IMR-90 (cell line): ENCODE results near the gene FCN1. TPM values are rescaled to one million over a fixed set of nuclear protein-coding genes. Genes with fewer than 3 reads are reported as not detected.

ENCODE experiments used
- ATAC-seq: fragments of 200-7000 bp; cut with Tn5 transposase; 2 replicates; pipeline ENCODE4 v1.9.1; 2020; ENCODE audit warnings: low read depth, mild to moderate bottlenecking, moderate library complexity
- BruUV-seq: library from RNA; stranded (reverse); fragments of 400-500 nt; replicated peaks from 2 replicates; lab custom pipeline; 2021; lab: Mats Ljungman, UMichigan
- CTCF ChIA-PET: fragments of 300-600 bp; formaldehyde crosslinking; extraction: SDS; loops from one replicate; lab custom pipeline; 2021; ENCODE audit warnings: antibody characterized with exemption; lab: Yijun Ruan, JAX
- POLR2A ChIA-PET: fragments of 300-600 bp; sonication (Branson Sonifier 250); formaldehyde crosslinking; loops from one replicate; lab custom pipeline; 2022; ENCODE audit warnings: antibody characterized with exemption; ENCODE audit not compliant: unreplicated experiment; lab: Charles Lee
- DNase-seq: peaks from one replicate; pipeline ENCODE4 v3.0.0; 2013
- H2AFZ ChIP-seq: replicated peaks from 2 replicates; pipeline ENCODE3; 2013; ENCODE audit warnings: low read length, mild to moderate bottlenecking; ENCODE audit not compliant: poor library complexity
- H2AK5ac ChIP-seq: 2 replicates; pipeline ENCODE4 v1.6.1; 2013; ENCODE audit warnings: low read depth, low read length, inconsistent platforms
- H2AK9ac ChIP-seq: replicated peaks from 2 replicates; pipeline ENCODE3; 2013; ENCODE audit warnings: mild to moderate bottlenecking, low read depth, low read length, moderate library complexity; ENCODE audit not compliant: poor library complexity
- H2BK120ac ChIP-seq: 2 replicates; pipeline ENCODE4 v1.6.1; 2013; ENCODE audit warnings: low read depth, low read length, inconsistent platforms
- H2BK15ac ChIP-seq: 3 replicates; pipeline ENCODE4 v1.6.1; 2013; ENCODE audit warnings: low read depth, low read length, inconsistent platforms
- H2BK20ac ChIP-seq: 2 replicates; pipeline ENCODE4 v1.6.1; 2013; ENCODE audit warnings: low read depth, mild to moderate bottlenecking, inconsistent platforms, low read length, moderate library complexity
- H2BK5ac ChIP-seq: 2 replicates; pipeline ENCODE4 v1.6.1; 2013; ENCODE audit warnings: mild to moderate bottlenecking, low read depth, low read length, inconsistent platforms; ENCODE audit not compliant: poor library complexity, severe bottlenecking
- H3K14ac ChIP-seq: replicated peaks from 2 replicates; pipeline ENCODE4 v1.6.1; 2013; ENCODE audit warnings: low read depth, low read length, inconsistent platforms
- H3K18ac ChIP-seq: 2 replicates; pipeline ENCODE4 v1.6.1; 2013; ENCODE audit warnings: low read depth, low read length, control low read depth
- H3K23ac ChIP-seq: 2 replicates; pipeline ENCODE4 v1.6.1; 2013; ENCODE audit warnings: low read depth, low read length, inconsistent platforms
- H3K27ac ChIP-seq: 2 replicates; pipeline ENCODE4 v1.5.1; 2013; ENCODE audit warnings: mild to moderate bottlenecking, control low read depth, low read length; ENCODE audit not compliant: insufficient read depth
- H3K27me3 ChIP-seq: 2 replicates; pipeline ENCODE4 v1.6.1; 2013; ENCODE audit warnings: low read length; ENCODE audit not compliant: control insufficient read depth, insufficient read depth
- H3K36me3 ChIP-seq: 2 replicates; pipeline ENCODE4 v1.6.1; 2013; ENCODE audit warnings: low read length, mixed read lengths; ENCODE audit not compliant: control insufficient read depth, insufficient read depth
- H3K4ac ChIP-seq: 2 replicates; pipeline ENCODE4 v1.6.1; 2013; ENCODE audit warnings: low read depth, low read length, inconsistent platforms
- H3K4me1 ChIP-seq: 2 replicates; pipeline ENCODE4 v1.6.1; 2013; ENCODE audit warnings: low read length, mixed read lengths; ENCODE audit not compliant: control insufficient read depth, insufficient read depth
- H3K4me2 ChIP-seq: 2 replicates; pipeline ENCODE4 v1.6.1; 2013; ENCODE audit warnings: low read depth, mild to moderate bottlenecking, control low read depth, low read length, moderate library complexity
- H3K4me3 ChIP-seq: 2 replicates; pipeline ENCODE4 v1.5.1; 2013; ENCODE audit warnings: low read depth, mild to moderate bottlenecking, control low read depth, low read length, moderate library complexity; ENCODE audit not compliant: insufficient read depth
- H3K56ac ChIP-seq: 2 replicates; pipeline ENCODE4 v1.6.1; 2013; ENCODE audit warnings: low read length, inconsistent platforms; ENCODE audit not compliant: insufficient read depth; ENCODE audit errors: extremely low read depth
- H3K79me1 ChIP-seq, 2 experiments: 2 replicates each; pipeline ENCODE4 v1.6.1; 2013; ENCODE audit warnings: low read length in 2 of 2, inconsistent platforms in 1 of 2, low read depth in 1 of 2
- H3K9ac ChIP-seq: 2 replicates; pipeline ENCODE4 v1.6.1; 2013; ENCODE audit warnings: low read depth, low read length, control low read depth
- H3K9me1 ChIP-seq: 2 replicates; pipeline ENCODE4 v1.6.1; 2013; ENCODE audit warnings: low read length, inconsistent platforms; ENCODE audit not compliant: insufficient read depth
- H3K9me3 ChIP-seq: 2 replicates; pipeline ENCODE4 v1.6.1; 2013; ENCODE audit warnings: low read length; ENCODE audit not compliant: control insufficient read depth, insufficient read depth
- H4K20me1 ChIP-seq: 2 replicates; pipeline ENCODE4 v1.6.1; 2013; ENCODE audit warnings: low read length, inconsistent platforms; ENCODE audit not compliant: insufficient read depth
- H4K5ac ChIP-seq: 2 replicates; pipeline ENCODE4 v1.6.1; 2013; ENCODE audit warnings: mild to moderate bottlenecking, low read depth, low read length, control low read depth
- H4K8ac ChIP-seq, 2 experiments: 2 replicates each; pipeline ENCODE4 v1.6.1; 2013; ENCODE audit warnings: low read depth in 2 of 2, low read length in 2 of 2, control low read depth in 1 of 2, inconsistent platforms in 1 of 2
- H4K91ac ChIP-seq: 2 replicates; pipeline ENCODE4 v1.6.1; 2013; ENCODE audit warnings: low read depth, low read length, inconsistent platforms; ENCODE audit not compliant: insufficient read depth
- BHLHE40 ChIP-seq: fragments of 150-350 bp; IDR thresholded peaks from 2 replicates; pipeline ENCODE4 v1.6.1; 2016; ENCODE audit warnings: mild to moderate bottlenecking, low read depth, low read length
- CEBPB ChIP-seq: IDR thresholded peaks from 2 replicates; pipeline ENCODE4 v1.6.1; 2012; ENCODE audit warnings: low read depth, low read length, improper control_type of control experiment
- MAFK ChIP-seq: IDR thresholded peaks from 2 replicates; pipeline ENCODE4 v1.6.1; 2012; ENCODE audit warnings: low read depth, low read length, improper control_type of control experiment
- MXI1 ChIP-seq: IDR thresholded peaks from 2 replicates; pipeline ENCODE4 v1.6.1; 2012; ENCODE audit warnings: low read depth, mild to moderate bottlenecking, low read length, moderate library complexity, borderline replicate concordance
- POLR2A ChIP-seq: IDR thresholded peaks from 2 replicates; pipeline ENCODE4 v1.6.1; 2012; ENCODE audit warnings: mild to moderate bottlenecking, low read depth, low read length
- RCOR1 ChIP-seq: IDR thresholded peaks from 2 replicates; pipeline ENCODE4 v1.6.1; 2012; ENCODE audit warnings: mild to moderate bottlenecking, low read length, improper control_type of control experiment; ENCODE audit not compliant: insufficient replicate concordance
- RFX5 ChIP-seq: IDR thresholded peaks from 2 replicates; pipeline ENCODE4 v1.8.0; 2012; ENCODE audit warnings: low read depth, mild to moderate bottlenecking, low read length, moderate library complexity
- WGBS, 2 experiments: methylation state at CpG; one replicate each; pipeline versions ENCODE4 v1.1.5 to v1.1.7; 2013; ENCODE audit warnings: missing lambda C conversion rate in 2 of 2; ENCODE audit not compliant: insufficient read length in 1 of 2; ENCODE audit errors: extremely low coverage in 2 of 2; 5-methylcytosine and 5-hydroxymethylcytosine counted together
- dilution Hi-C: fragments of 300-500 bp; cut with HindIII; formaldehyde crosslinking; loops from one replicate; pipeline ENCODE4 v1.14.3; 2018; ENCODE audit warnings: low sequenced_read_pairs; ENCODE audit not compliant: unreplicated experiment
- in situ Hi-C: fragments of 300-500 bp; cut with MboI; formaldehyde crosslinking; loops from 3 replicates; pipeline ENCODE4 v1.14.3; 2019; ENCODE audit warnings: low sequenced_read_pairs, inconsistent platforms, mixed read lengths
- intact Hi-C: fragments of 100-400 bp; cut with micrococcal nuclease; formaldehyde crosslinking; loops from 2 replicates; pipeline ENCODE4 v1.10.0; 2022
- polyA plus RNA-seq, 3 experiments: library from polyadenylated mRNA; depleted of rRNA; stranded (reverse); fragments of >200 nt; gene quantifications; 2 replicates each; pipeline ENCODE4 v1.2.3, GENCODE V29; 2012; ENCODE audit warnings: low replicate concordance in 1 of 3
- total RNA-seq: library from RNA; depleted of rRNA; stranded (reverse); fragments of >200 nt; gene quantifications from 2 replicates; pipeline ENCODE4 v1.2.3, GENCODE V29; 2012
- TF ChIP-seq, protein P1 (sequence below): conservative IDR thresholded peaks from 2 replicates; pipeline ENCODE4 v1.5.1; 2012; ENCODE audit warnings: mild to moderate bottlenecking, low read depth, low read length, improper control_type of control experiment

The FCN1 gene
- total and polyA plus RNA-seq, 2 of the 4 experiments (the other 2 are of a cell fraction): not detected

GRCh38 chr9:134964271-134965055 lies 46.8 kb upstream of the FCN1 start:
- H3K27me3 ChIP-seq: peaks cover 4% of the 10 kb centered on the region; the same call in 1 of the 2 replicates
- H3K18ac ChIP-seq: no peak overlapping the region
- no peak overlapping the region for H2AK5ac ChIP-seq
- no peak overlapping the region for H3K4ac ChIP-seq
- H3K56ac ChIP-seq: no peak overlapping the region
- H3K14ac ChIP-seq: no peak overlapping the region
- no peaks in the 10 kb centered on the region; the same call in 1 of the 2 replicates for H3K4me1 ChIP-seq
- no peaks in the 10 kb centered on the region for H3K9me1 ChIP-seq
- no peak overlapping the region for H2BK20ac ChIP-seq
- H4K20me1 ChIP-seq: no peaks in the 10 kb centered on the region
- H2BK120ac ChIP-seq: no peak overlapping the region
- DNase-seq (no peak), ATAC-seq (no peak)
- H4K91ac ChIP-seq: no peak overlapping the region
- no peak overlapping the region for H3K4me2 ChIP-seq
- H3K4me3 ChIP-seq: no peak overlapping the region
- no peak overlapping the region for H4K8ac ChIP-seq
- H2AFZ ChIP-seq: no peak overlapping the region
- no peaks in the 10 kb centered on the region for H3K36me3 ChIP-seq
- H3K9ac ChIP-seq: no peak overlapping the region
- no peak overlapping the region for H3K23ac ChIP-seq
- in situ Hi-C loops: no loop called here
- H2BK5ac ChIP-seq: no peak overlapping the region
- BruUV-seq: no TSS peak
- H4K5ac ChIP-seq: no peak overlapping the region
- intact Hi-C loops: no loop called here
- no peak overlapping the region for H3K27ac ChIP-seq
- no peak overlapping the region for H2BK15ac ChIP-seq
- H2AK9ac ChIP-seq: no peak overlapping the region
- TF ChIP-seq MXI1 (no peak), RFX5 (no peak), RCOR1 (no peak), POLR2A (no peak), CEBPB (no peak), BHLHE40 (no peak), MAFK (no peak)
- TF ChIP-seq, protein P1, sequence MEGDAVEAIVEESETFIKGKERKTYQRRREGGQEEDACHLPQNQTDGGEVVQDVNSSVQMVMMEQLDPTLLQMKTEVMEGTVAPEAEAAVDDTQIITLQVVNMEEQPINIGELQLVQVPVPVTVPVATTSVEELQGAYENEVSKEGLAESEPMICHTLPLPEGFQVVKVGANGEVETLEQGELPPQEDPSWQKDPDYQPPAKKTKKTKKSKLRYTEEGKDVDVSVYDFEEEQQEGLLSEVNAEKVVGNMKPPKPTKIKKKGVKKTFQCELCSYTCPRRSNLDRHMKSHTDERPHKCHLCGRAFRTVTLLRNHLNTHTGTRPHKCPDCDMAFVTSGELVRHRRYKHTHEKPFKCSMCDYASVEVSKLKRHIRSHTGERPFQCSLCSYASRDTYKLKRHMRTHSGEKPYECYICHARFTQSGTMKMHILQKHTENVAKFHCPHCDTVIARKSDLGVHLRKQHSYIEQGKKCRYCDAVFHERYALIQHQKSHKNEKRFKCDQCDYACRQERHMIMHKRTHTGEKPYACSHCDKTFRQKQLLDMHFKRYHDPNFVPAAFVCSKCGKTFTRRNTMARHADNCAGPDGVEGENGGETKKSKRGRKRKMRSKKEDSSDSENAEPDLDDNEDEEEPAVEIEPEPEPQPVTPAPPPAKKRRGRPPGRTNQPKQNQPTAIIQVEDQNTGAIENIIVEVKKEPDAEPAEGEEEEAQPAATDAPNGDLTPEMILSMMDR: no peak
- no peaks in the 10 kb centered on the region for H3K9me3 ChIP-seq
- CTCF ChIA-PET: no interaction called here
- WGBS, 2 experiments: 56% methylated on average over 2 of the region's 13 CpGs; no CpG with 5 or more reads in 1 of the 2 experiments
- POLR2A ChIA-PET: no interaction called here
- H3K79me1 ChIP-seq: no peaks in the 10 kb centered on the region
- dilution Hi-C loops: no loop called here
